CD14-positive monocyte (primary cell): ENCODE data around the gene IZUMO4. TPM values are rescaled to one million over a fixed set of nuclear protein-coding genes. Genes with fewer than 3 reads are reported as not detected.
A peak's percentile ranks its signal among the peaks of the same experiment; 100 is the strongest.

ENCODE experiments used
- DNase-seq, 3 donors: peaks; one replicate each; pipeline ENCODE4 v3.0.0-alpha.2; 2011 to 2022
- H2AFZ ChIP-seq: 2 replicates; pipeline ENCODE4 v1.6.0; 2012; ENCODE audit warnings: mild to moderate bottlenecking, low read depth, low read length, inconsistent platforms; ENCODE audit not compliant: insufficient read depth, poor library complexity, severe bottlenecking
- H3K27ac ChIP-seq, 2 donors: 1 replicate in 1 of 2; 2 replicates in 1 of 2; pipeline ENCODE4 v1.5.1; 2012 to 2013; ENCODE audit warnings: low read length in 2 of 2, control low read depth in 1 of 2, inconsistent platforms in 1 of 2, low read depth in 1 of 2, mild to moderate bottlenecking in 1 of 2
- H3K27me3 ChIP-seq, 2 donors: one replicate each; pipeline versions ENCODE4 v1.6.0 to v1.6.1; 2011 to 2013; ENCODE audit warnings: low read length in 2 of 2; ENCODE audit not compliant: control insufficient read depth in 2 of 2, insufficient read depth in 2 of 2
- H3K36me3 ChIP-seq, 2 donors: replicated peaks in 1 of 2; 1 replicate in 1 of 2; 2 replicates in 1 of 2; pipeline versions ENCODE4 v1.5.1 to v1.6.1; 2012 to 2013; ENCODE audit warnings: low read length in 2 of 2, control low read depth in 1 of 2, inconsistent platforms in 1 of 2, mild to moderate bottlenecking in 1 of 2; ENCODE audit not compliant: insufficient read depth in 2 of 2, control insufficient read depth in 1 of 2
- H3K4me1 ChIP-seq, 2 donors: 1 replicate in 1 of 2; 2 replicates in 1 of 2; pipeline versions ENCODE4 v1.5.1 to v1.6.1; 2012 to 2013; ENCODE audit warnings: low read length in 2 of 2, control low read depth in 1 of 2, inconsistent platforms in 1 of 2, mild to moderate bottlenecking in 1 of 2, moderate library complexity in 1 of 2; ENCODE audit not compliant: insufficient read depth in 2 of 2, control insufficient read depth in 1 of 2
- H3K4me2 ChIP-seq: replicated peaks from 2 replicates; pipeline ENCODE3; 2012; ENCODE audit warnings: low read length, moderate library complexity, mild to moderate bottlenecking; ENCODE audit not compliant: poor library complexity, severe bottlenecking; ENCODE audit errors: extremely low read depth
- H3K4me3 ChIP-seq, 3 experiments: fragments of 200-600 bp in 1 of 3; sonication (generic) in 1 of 3; replicated peaks in 1 of 3; 1 replicate in 2 of 3; 2 replicates in 1 of 3; pipeline ENCODE4 v1.5.1; 2011 to 2013; ENCODE audit warnings: low read length in 3 of 3, mild to moderate bottlenecking in 3 of 3, control low read depth in 2 of 3, low read depth in 2 of 3, inconsistent platforms in 1 of 3, moderate library complexity in 1 of 3
- H3K79me2 ChIP-seq: 2 replicates; pipeline ENCODE4 v1.6.0; 2012; ENCODE audit warnings: mild to moderate bottlenecking, control low read depth, inconsistent platforms, low read length, moderate library complexity; ENCODE audit not compliant: insufficient read depth
- H3K9ac ChIP-seq: 2 replicates; pipeline ENCODE4 v1.6.0; 2017; ENCODE audit warnings: low read length, mild to moderate bottlenecking; ENCODE audit not compliant: insufficient read depth, poor library complexity, severe bottlenecking
- H3K9me3 ChIP-seq, 2 donors: replicated peaks in 1 of 2; 1 replicate in 1 of 2; 2 replicates in 1 of 2; pipeline versions ENCODE4 v1.5.1 to v1.6.1; 2012 to 2013; ENCODE audit warnings: low read length in 2 of 2, control low read depth in 1 of 2; ENCODE audit not compliant: control insufficient read depth in 1 of 2, insufficient read depth in 1 of 2
- H4K20me1 ChIP-seq: 2 replicates; pipeline ENCODE4 v1.6.0; 2012; ENCODE audit warnings: mild to moderate bottlenecking, low read length, control low read depth, moderate library complexity; ENCODE audit not compliant: insufficient read depth
- H3K27ac Mint-ChIP-seq, 7 donors: one replicate each; pipeline ENCODE4 v1.8.0; 2020; ENCODE audit warnings: mild to moderate bottlenecking in 7 of 7, mixed read lengths in 7 of 7, moderate library complexity in 6 of 7, inconsistent platforms in 2 of 7
- H3K27me3 Mint-ChIP-seq, 3 donors: one replicate each; pipeline ENCODE4 v1.8.0; 2021 to 2022; ENCODE audit warnings: low read depth in 3 of 3, mild to moderate bottlenecking in 3 of 3, mixed read lengths in 3 of 3, moderate library complexity in 3 of 3, inconsistent platforms in 1 of 3
- H3K36me3 Mint-ChIP-seq, 2 donors: one replicate each; pipeline ENCODE4 v1.8.0; 2020; ENCODE audit warnings: mixed read lengths in 2 of 2, inconsistent platforms in 1 of 2, mild to moderate bottlenecking in 1 of 2
- H3K4me1 Mint-ChIP-seq: one replicate; pipeline ENCODE4 v1.8.0; 2020; ENCODE audit warnings: mild to moderate bottlenecking, mixed read lengths
- H3K4me3 Mint-ChIP-seq, 2 donors: one replicate each; pipeline ENCODE4 v1.8.0; 2020; ENCODE audit warnings: mild to moderate bottlenecking in 2 of 2, mixed read lengths in 2 of 2, moderate library complexity in 1 of 2
- H3K9me3 Mint-ChIP-seq, 7 donors: one replicate each; pipeline ENCODE4 v1.8.0; 2020 to 2022; ENCODE audit warnings: mixed read lengths in 7 of 7, mild to moderate bottlenecking in 6 of 7, moderate library complexity in 6 of 7, inconsistent platforms in 2 of 7
- CTCF ChIP-seq: fragments of 200-600 bp; IDR thresholded peaks from one replicate; pipeline ENCODE4 v1.8.0; 2022; ENCODE audit warnings: antibody characterized with exemption, mild to moderate bottlenecking
- WGBS: methylation state at CpG from one replicate; pipeline ENCODE4 v1.1.5; 2013; ENCODE audit warnings: missing lambda C conversion rate; ENCODE audit not compliant: insufficient coverage; 5-methylcytosine and 5-hydroxymethylcytosine counted together
- intact Hi-C, 2 donors: fragments of 100-400 bp; cut with micrococcal nuclease; formaldehyde crosslinking; loops; one replicate each; pipeline versions ENCODE4 v1.15.0 to v1.15.1; 2023
- polyA plus RNA-seq, 3 donors: library from polyadenylated mRNA; depleted of rRNA in 1 of 3; unstranded in 2 of 3; stranded (reverse) in 1 of 3; fragments of 300-500 nt in 2 of 3; fragments of >200 nt in 1 of 3; fragmentation: Illumina TruSeq in 2 of 3; gene quantifications; 1 replicate in 2 of 3; 2 replicates in 1 of 3; pipeline ENCODE4 v1.2.3, GENCODE V29; 2012 to 2021

The IZUMO4 gene
- polyA plus RNA-seq, 3 donors, result 0.41 to 17.5 (median 0.80) TPM

DNA sequence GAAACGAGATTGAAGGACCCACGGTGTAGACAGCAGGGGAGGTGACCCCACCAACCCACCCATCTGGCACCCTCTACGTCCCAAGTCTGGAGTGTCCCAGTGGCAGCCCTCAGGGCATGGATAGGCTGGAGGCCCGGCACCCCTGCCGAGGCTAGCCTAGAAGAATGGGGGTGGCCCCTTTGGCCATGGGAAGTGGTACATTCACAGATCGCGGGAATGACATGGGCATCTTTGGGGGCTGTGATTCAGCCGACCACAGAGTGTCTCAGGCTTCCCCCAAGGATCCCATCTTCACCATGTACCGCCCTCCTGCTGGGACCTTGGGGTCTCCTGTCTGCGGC is 34.4 kb upstream of the IZUMO4 start:
- DNase-seq, result no peak
- Mint-ChIP-seq H3K27me3 (peaks cover 0 to 1% (median 0%) of the 10 kb centered on the region in 3 donors), H3K4me3 (peak overlapping the region; percentile 82 to 90), H3K36me3 (no peaks in the 10 kb centered on the region), H3K27ac (peak overlapping the region in 6 of 7 donors; percentile 88 to 98 (median 94)), H3K9me3 (no peaks in the 10 kb centered on the region), H3K4me1 (peaks cover 21% of the 10 kb centered on the region)
- Histone ChIP-seq H3K4me1 (peaks cover 30 to 33% of the 10 kb centered on the region in 2 donors), H4K20me1 (no peaks in the 10 kb centered on the region), H3K9ac (peak overlapping the region; percentile 83), H3K27me3 (no peaks in the 10 kb centered on the region), H3K27ac (peak overlapping the region in 1 of 2 donors; percentile 92), H3K9me3 (no peaks in the 10 kb centered on the region), H3K36me3 (no peaks in the 10 kb centered on the region), H3K4me3 (peak overlapping the region in 2 of 3 experiments; percentile 74 to 77), H2AFZ (peak overlapping the region; percentile 71), H3K79me2 (no peaks in the 10 kb centered on the region), H3K4me2 (peak overlapping the region; percentile 83)
- WGBS, result 39% methylated on average over 9 of the region's 10 CpGs
- no peak for TF ChIP-seq CTCF
- intact Hi-C loops, result loop anchor here in 1 of 2 donors (5.0 kb wide), 1 partner anchor 35 kb away; the partner anchor contains the start of genes IZUMO4 and MOB3A

DNA sequence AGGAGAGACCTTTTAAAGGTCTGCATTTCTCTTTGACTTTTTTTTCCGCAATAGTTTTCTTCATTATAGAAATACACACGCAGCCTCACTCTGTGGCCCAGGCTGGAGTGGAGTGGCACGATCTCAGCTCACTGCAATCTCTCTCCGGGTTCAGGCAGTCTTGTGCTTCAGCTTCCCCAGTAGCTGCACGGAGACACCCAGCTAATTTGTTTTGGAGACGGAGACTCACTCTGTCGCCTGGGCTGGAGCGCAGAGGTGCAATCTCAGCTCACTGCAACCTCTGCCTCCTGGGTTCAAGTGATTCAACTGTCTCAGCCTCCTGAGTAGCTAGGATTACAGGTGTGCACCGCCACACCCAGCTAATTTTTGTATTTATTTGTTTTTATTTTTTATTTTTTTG is 33.9 kb upstream of the IZUMO4 start:
- H2AFZ ChIP-seq, result no peak overlapping the region
- H3K79me2 ChIP-seq, result no peaks in the 10 kb centered on the region
- no peaks in the 10 kb centered on the region for H3K36me3 Mint-ChIP-seq
- H3K4me3 Mint-ChIP-seq, result peak overlapping the region in 1 of 2 donors; percentile 90
- no peak for DNase-seq
- H3K4me1 ChIP-seq, result peaks cover 27 to 29% of the 10 kb centered on the region in 2 donors
- H3K9me3 ChIP-seq, result no peaks in the 10 kb centered on the region
- H3K9ac ChIP-seq, result no peak overlapping the region
- H3K9me3 Mint-ChIP-seq, result no peaks in the 10 kb centered on the region
- H3K27ac ChIP-seq, result no peak overlapping the region
- TF ChIP-seq CTCF, result no peak
- H3K4me2 ChIP-seq, result peak overlapping the region; percentile 83
- 88% methylated on average over 8 of the region's 9 CpGs for WGBS
- H3K4me1 Mint-ChIP-seq, result peaks cover 21% of the 10 kb centered on the region
- no peaks in the 10 kb centered on the region for H4K20me1 ChIP-seq
- peak overlapping the region in 4 of 7 donors; percentile 26 to 94 (median 57) for H3K27ac Mint-ChIP-seq
- no peaks in the 10 kb centered on the region for H3K36me3 ChIP-seq
- H3K4me3 ChIP-seq, result no peak overlapping the region
- H3K27me3 Mint-ChIP-seq, result peaks cover 0 to 1% (median 0%) of the 10 kb centered on the region in 3 donors
- intact Hi-C loops, result loop anchor here in 1 of 2 donors (5.0 kb wide), 1 partner anchor 35 kb away; the partner anchor contains the start of genes IZUMO4 and MOB3A
- H3K27me3 ChIP-seq, result no peaks in the 10 kb centered on the region
